ENCODE results near the gene TPH1.
A peak's percentile ranks its signal among the peaks of the same experiment; 100 is the strongest.
"Not testable (repeated sequence)": the region's sequence is repeated elsewhere in the genome, so short reads cannot be mapped to it uniquely, and the experiment has no call there.

The TPH1 gene

GRCh38 chr11:18019650-18020049 is 26.4 kb downstream of the TPH1 start:
- no peak for DNase-seq

GRCh38 chr11:18016789-18017188 is 29.3 kb downstream of the TPH1 start:
- no peak for DNase-seq

- no peak for DNase-seq
Observed at GRCh38 chr11:18014876-18015275, 31.2 kb downstream of the TPH1 start.

- DNase-seq, result no peak
Observed at GRCh38 chr11:18013790-18014507, 32.1 kb downstream of the TPH1 start.

- DNase-seq, result peak; percentile 78 to 96
Observed at GRCh38 chr11:18012906-18013781, 32.9 kb downstream of the TPH1 start, which contains the start of gene SERGEF. TSS of gene SERGEF (minus strand) at chr11:18013047. CDS start at chr11:18013010, 37 bp downstream.

- DNase-seq, result peak in 1 of 2 experiments; percentile 19
Observed at GRCh38 chr11:18012122-18012905, 33.8 kb downstream of the TPH1 start.

- no peak for DNase-seq
Observed at GRCh38 chr11:18011633-18012032, 34.4 kb downstream of the TPH1 start.

GRCh38 chr11:18010977-18011586 is 35.0 kb downstream of the TPH1 start:
- DNase-seq, result no peak

- no peak for DNase-seq
Observed at GRCh38 chr11:18010121-18010670, 35.9 kb downstream of the TPH1 start.

- no peak for DNase-seq
Observed at GRCh38 chr11:18005376-18006129, 40.5 kb downstream of the TPH1 start.

- no peak for DNase-seq
Observed at GRCh38 chr11:18001191-18001590, 44.9 kb downstream of the TPH1 start.

- DNase-seq, result no peak
Observed at GRCh38 chr11:18000760-18001159, 45.3 kb downstream of the TPH1 start.

- not testable (repeated sequence) for DNase-seq
Observed at GRCh38 chr11:18000128-18000527, 45.9 kb downstream of the TPH1 start.

All from NCI-H446 (cell line).